DND-41 (cell line): ENCODE results near the gene ADAMTS3.

Experiments
- CTCF ChIP-seq: IDR thresholded peaks from 2 replicates; pipeline ENCODE4 v1.5.1; 2012; ENCODE audit warnings: borderline replicate concordance, low read length, moderate library complexity, mild to moderate bottlenecking; ENCODE audit not compliant: poor library complexity, severe bottlenecking; ENCODE audit errors: extremely low read depth
- EZH2 ChIP-seq: IDR thresholded peaks from 3 replicates; pipeline ENCODE4 v1.6.1; 2012; ENCODE audit warnings: borderline replicate concordance, low read depth, mild to moderate bottlenecking, moderate library complexity, low read length, inconsistent platforms; ENCODE audit not compliant: severe bottlenecking

- no peak for TF ChIP-seq CTCF
- no peak for TF ChIP-seq EZH2
Observed at GRCh38 chr4:72410158-72410557, 158.9 kb downstream of the ADAMTS3 start.
